Measurements from ENCODE around the gene HDGFL1.

The HDGFL1 gene

GRCh38 chr6:22550971-22551670 lies 18.2 kb upstream of the HDGFL1 start:
- TF ChIP-seq TAF1 (IDR thresholded peaks at IDR 0.05; ENCODE audit: low read depth, low read length) (no peak), SPI1 (IDR thresholded peaks at IDR 0.05; ENCODE audit: low read depth, low read length) (no peak), POU2F2 (IDR thresholded peaks at IDR 0.05; ENCODE audit: low read depth, low read length) (no peak), PAX5 (IDR thresholded peaks at IDR 0.05; ENCODE audit: insufficient read depth, low read length, severe bottlenecking) (no peak)
- FAIRE-seq (no peak), DNase-seq (ENCODE audit: insufficient read length, low spot score) (no peak)

- FAIRE-seq (no peak), DNase-seq (ENCODE audit: insufficient read length, low spot score) (no peak)
- TF ChIP-seq SPI1 (IDR thresholded peaks at IDR 0.05; ENCODE audit: low read depth, low read length) (no peak), POLR2AphosphoS5 (IDR thresholded peaks at IDR 0.05; ENCODE audit: low read depth, low read length) (no peak), PAX5 (IDR thresholded peaks at IDR 0.05; ENCODE audit: insufficient read depth, low read length, severe bottlenecking) (no peak), TAF1 (IDR thresholded peaks at IDR 0.05; ENCODE audit: low read depth, low read length) (no peak), POU2F2 (IDR thresholded peaks at IDR 0.05; ENCODE audit: low read depth, low read length) (no peak), POLR2A (IDR thresholded peaks at IDR 0.05; ENCODE audit: low read depth, low read length) (no peak)
These were observed 13.1 kb upstream of the HDGFL1 start for GRCh38 chr6:22556266-22556665.

- DNase-seq (ENCODE audit: insufficient read length, low spot score) (no peak), FAIRE-seq (no peak)
- TF ChIP-seq POLR2AphosphoS5 (IDR thresholded peaks at IDR 0.05; ENCODE audit: low read depth, low read length) (no peak), POU2F2 (IDR thresholded peaks at IDR 0.05; ENCODE audit: low read depth, low read length) (no peak), POLR2A (IDR thresholded peaks at IDR 0.05; ENCODE audit: low read depth, low read length) (no peak), SPI1 (IDR thresholded peaks at IDR 0.05; ENCODE audit: low read depth, low read length) (no peak), PAX5 (IDR thresholded peaks at IDR 0.05; ENCODE audit: insufficient read depth, low read length, severe bottlenecking) (no peak), TAF1 (IDR thresholded peaks at IDR 0.05; ENCODE audit: low read depth, low read length) (no peak)
These were observed 12.4 kb upstream of the HDGFL1 start for GRCh38 chr6:22557007-22557406.

GRCh38 chr6:22558288-22558882 lies 11.0 kb upstream of the HDGFL1 start:
- TF ChIP-seq PAX5 (IDR thresholded peaks at IDR 0.05; ENCODE audit: insufficient read depth, low read length, severe bottlenecking) (no peak), POU2F2 (IDR thresholded peaks at IDR 0.05; ENCODE audit: low read depth, low read length) (no peak), SPI1 (IDR thresholded peaks at IDR 0.05; ENCODE audit: low read depth, low read length) (no peak), POLR2A (IDR thresholded peaks at IDR 0.05; ENCODE audit: low read depth, low read length) (no peak), TAF1 (IDR thresholded peaks at IDR 0.05; ENCODE audit: low read depth, low read length) (no peak), POLR2AphosphoS5 (IDR thresholded peaks at IDR 0.05; ENCODE audit: low read depth, low read length) (no peak)
- no peak for DNase-seq (ENCODE audit: insufficient read length, low spot score)
- no peak for FAIRE-seq

- no peak for FAIRE-seq
- TF ChIP-seq TAF1 (IDR thresholded peaks at IDR 0.05; ENCODE audit: low read depth, low read length) (no peak), PAX5 (IDR thresholded peaks at IDR 0.05; ENCODE audit: insufficient read depth, low read length, severe bottlenecking) (no peak), POLR2A (IDR thresholded peaks at IDR 0.05; ENCODE audit: low read depth, low read length) (no peak), POLR2AphosphoS5 (IDR thresholded peaks at IDR 0.05; ENCODE audit: low read depth, low read length) (no peak), POU2F2 (IDR thresholded peaks at IDR 0.05; ENCODE audit: low read depth, low read length) (no peak), SPI1 (IDR thresholded peaks at IDR 0.05; ENCODE audit: low read depth, low read length) (no peak)
- no peak for DNase-seq (ENCODE audit: insufficient read length, low spot score)
These were observed 512 bp upstream of the HDGFL1 start for GRCh38 chr6:22568854-22569253.

GRCh38 chr6:22570185-22570551 lies 802 bp downstream of the HDGFL1 start:
- FAIRE-seq: no peak
- TF ChIP-seq SPI1 (IDR thresholded peaks at IDR 0.05; ENCODE audit: low read depth, low read length) (no peak), PAX5 (IDR thresholded peaks at IDR 0.05; ENCODE audit: insufficient read depth, low read length, severe bottlenecking) (no peak), TAF1 (IDR thresholded peaks at IDR 0.05; ENCODE audit: low read depth, low read length) (no peak), POLR2AphosphoS5 (IDR thresholded peaks at IDR 0.05; ENCODE audit: low read depth, low read length) (no peak), POU2F2 (IDR thresholded peaks at IDR 0.05; ENCODE audit: low read depth, low read length) (no peak), POLR2A (IDR thresholded peaks at IDR 0.05; ENCODE audit: low read depth, low read length) (no peak)
- no peak for DNase-seq (ENCODE audit: insufficient read length, low spot score)

- TF ChIP-seq PAX5 (IDR thresholded peaks at IDR 0.05; ENCODE audit: insufficient read depth, low read length, severe bottlenecking) (no peak), TAF1 (IDR thresholded peaks at IDR 0.05; ENCODE audit: low read depth, low read length) (no peak), SPI1 (IDR thresholded peaks at IDR 0.05; ENCODE audit: low read depth, low read length) (no peak), POU2F2 (IDR thresholded peaks at IDR 0.05; ENCODE audit: low read depth, low read length) (no peak), POLR2AphosphoS5 (IDR thresholded peaks at IDR 0.05; ENCODE audit: low read depth, low read length) (no peak), POLR2A (IDR thresholded peaks at IDR 0.05; ENCODE audit: low read depth, low read length) (no peak)
- FAIRE-seq (no peak), DNase-seq (ENCODE audit: insufficient read length, low spot score) (no peak)
These were observed 5.8 kb downstream of the HDGFL1 start for GRCh38 chr6:22575190-22575589.

GRCh38 chr6:22579439-22579838 lies 10.1 kb downstream of the HDGFL1 start:
- no peak for DNase-seq (ENCODE audit: insufficient read length, low spot score)
- FAIRE-seq: no peak
- TF ChIP-seq TAF1 (IDR thresholded peaks at IDR 0.05; ENCODE audit: low read depth, low read length): no peak
- TF ChIP-seq POLR2A (IDR thresholded peaks at IDR 0.05; ENCODE audit: low read depth, low read length): no peak
- TF ChIP-seq POU2F2 (IDR thresholded peaks at IDR 0.05; ENCODE audit: low read depth, low read length): no peak
- no peak for TF ChIP-seq PAX5 (IDR thresholded peaks at IDR 0.05; ENCODE audit: insufficient read depth, low read length, severe bottlenecking)
- no peak for TF ChIP-seq POLR2AphosphoS5 (IDR thresholded peaks at IDR 0.05; ENCODE audit: low read depth, low read length)
- TF ChIP-seq SPI1 (IDR thresholded peaks at IDR 0.05; ENCODE audit: low read depth, low read length): no peak

- TF ChIP-seq TAF1 (IDR thresholded peaks at IDR 0.05; ENCODE audit: low read depth, low read length) (no peak), POLR2AphosphoS5 (IDR thresholded peaks at IDR 0.05; ENCODE audit: low read depth, low read length) (no peak), POU2F2 (IDR thresholded peaks at IDR 0.05; ENCODE audit: low read depth, low read length) (no peak), POLR2A (IDR thresholded peaks at IDR 0.05; ENCODE audit: low read depth, low read length) (no peak), PAX5 (IDR thresholded peaks at IDR 0.05; ENCODE audit: insufficient read depth, low read length, severe bottlenecking) (no peak), SPI1 (IDR thresholded peaks at IDR 0.05; ENCODE audit: low read depth, low read length) (no peak)
- no peak for FAIRE-seq
- no peak for DNase-seq (ENCODE audit: insufficient read length, low spot score)
These were observed 11.0 kb downstream of the HDGFL1 start for GRCh38 chr6:22580337-22580736.
